NCI-H526 (cell line): Measurements from ENCODE around the gene EIF4H.
"Not testable (repeated sequence)": the region's sequence is repeated elsewhere in the genome, so short reads cannot be mapped to it uniquely, and the experiment has no call there.

Source experiments
- DNase-seq, 2 experiments: peaks; one replicate each; lab custom pipeline; 2025; lab: John Stamatoyannopoulos, UW

The EIF4H gene

GRCh38 chr7:74173866-74174605 lies at the start of gene EIF4H:
TSS of gene EIF4H (plus strand) at chr7:74174356. CDS start at chr7:74174384, 28 bp downstream.
- DNase-seq, result peak; percentile 71 to 95

- DNase-seq, result no peak
Measured at GRCh38 chr7:74126220-74126880, 47.8 kb upstream of the EIF4H start.

GRCh38 chr7:74129887-74130286 lies 44.3 kb upstream of the EIF4H start:
- DNase-seq, result no peak

- DNase-seq, result no peak
Measured at GRCh38 chr7:74130518-74130917, 43.6 kb upstream of the EIF4H start.

GRCh38 chr7:74134117-74134620 lies 40.0 kb upstream of the EIF4H start:
- DNase-seq, result no peak

GRCh38 chr7:74138334-74138867 lies 35.8 kb upstream of the EIF4H start:
- DNase-seq, result no peak

- no peak for DNase-seq
Measured at GRCh38 chr7:74138945-74139843, 35.0 kb upstream of the EIF4H start.

GRCh38 chr7:74141705-74142104 lies 32.5 kb upstream of the EIF4H start:
- no peak for DNase-seq

GRCh38 chr7:74143383-74143782 lies 30.8 kb upstream of the EIF4H start:
- DNase-seq, result no peak

GRCh38 chr7:74148491-74148890 lies 25.7 kb upstream of the EIF4H start:
- no peak for DNase-seq

GRCh38 chr7:74149071-74149470 lies 25.1 kb upstream of the EIF4H start:
- DNase-seq, result no peak

- no peak for DNase-seq
Measured at GRCh38 chr7:74149603-74150002, 24.6 kb upstream of the EIF4H start.

- DNase-seq, result no peak
Measured at GRCh38 chr7:74153736-74154135, 20.4 kb upstream of the EIF4H start.

GRCh38 chr7:74155810-74156395 lies 18.3 kb upstream of the EIF4H start:
- DNase-seq, result no peak

GRCh38 chr7:74157605-74158004 lies 16.6 kb upstream of the EIF4H start:
- DNase-seq, result no peak

GRCh38 chr7:74164985-74165456 lies 9.1 kb upstream of the EIF4H start:
- no peak for DNase-seq

GRCh38 chr7:74165867-74166593 lies 8.1 kb upstream of the EIF4H start:
- DNase-seq, result no peak

- not testable (repeated sequence) for DNase-seq
Measured at GRCh38 chr7:74167324-74167723, 6.8 kb upstream of the EIF4H start.

GRCh38 chr7:74173074-74173473 lies 1.1 kb upstream of the EIF4H start:
- DNase-seq, result peak; percentile 31 to 71

GRCh38 chr7:74173491-74173865 lies 678 bp upstream of the EIF4H start:
- peak; percentile 50 to 51 for DNase-seq

GRCh38 chr7:74174606-74175082 lies 488 bp downstream of the EIF4H start:
- peak in 1 of 2 experiments; percentile 57 for DNase-seq
